ENCODE measurements around the gene LRRC8C. TPM values are rescaled to one million over a fixed set of nuclear protein-coding genes. Genes with fewer than 3 reads are reported as not detected.

LRRC8C gene
- total RNA-seq, 1 experiment from 2014 or later, result 3.5 TPM

DNA sequence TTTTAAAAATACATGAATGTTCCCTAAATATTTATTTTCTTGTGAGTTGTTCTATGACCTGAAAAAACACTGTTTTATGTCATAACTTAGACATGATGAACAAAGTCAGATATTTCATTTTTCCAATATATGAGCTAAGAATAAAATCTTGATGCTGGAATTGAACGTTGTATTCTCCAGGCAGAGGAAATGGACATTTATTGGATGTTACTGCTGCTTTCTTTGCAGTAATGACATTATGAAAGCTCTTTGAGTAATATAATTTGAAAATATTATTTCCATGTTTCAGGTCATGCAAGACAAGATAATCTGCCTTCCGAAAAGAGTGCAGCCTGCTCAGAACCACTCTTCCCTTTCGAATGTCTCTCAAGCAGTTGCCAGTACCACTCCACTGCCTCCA is 79.5 kb downstream of the LRRC8C start:
- no peaks in the 10 kb centered on the region for H3K4me1 Mint-ChIP-seq (ENCODE audit: low read depth, unreplicated experiment)
- no peaks in the 10 kb centered on the region for H3K27me3 Mint-ChIP-seq (ENCODE audit: unreplicated experiment)
- no peak for DNase-seq
- TF ChIP-seq, protein P1, sequence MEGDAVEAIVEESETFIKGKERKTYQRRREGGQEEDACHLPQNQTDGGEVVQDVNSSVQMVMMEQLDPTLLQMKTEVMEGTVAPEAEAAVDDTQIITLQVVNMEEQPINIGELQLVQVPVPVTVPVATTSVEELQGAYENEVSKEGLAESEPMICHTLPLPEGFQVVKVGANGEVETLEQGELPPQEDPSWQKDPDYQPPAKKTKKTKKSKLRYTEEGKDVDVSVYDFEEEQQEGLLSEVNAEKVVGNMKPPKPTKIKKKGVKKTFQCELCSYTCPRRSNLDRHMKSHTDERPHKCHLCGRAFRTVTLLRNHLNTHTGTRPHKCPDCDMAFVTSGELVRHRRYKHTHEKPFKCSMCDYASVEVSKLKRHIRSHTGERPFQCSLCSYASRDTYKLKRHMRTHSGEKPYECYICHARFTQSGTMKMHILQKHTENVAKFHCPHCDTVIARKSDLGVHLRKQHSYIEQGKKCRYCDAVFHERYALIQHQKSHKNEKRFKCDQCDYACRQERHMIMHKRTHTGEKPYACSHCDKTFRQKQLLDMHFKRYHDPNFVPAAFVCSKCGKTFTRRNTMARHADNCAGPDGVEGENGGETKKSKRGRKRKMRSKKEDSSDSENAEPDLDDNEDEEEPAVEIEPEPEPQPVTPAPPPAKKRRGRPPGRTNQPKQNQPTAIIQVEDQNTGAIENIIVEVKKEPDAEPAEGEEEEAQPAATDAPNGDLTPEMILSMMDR (IDR thresholded peaks at IDR 0.05; ENCODE audit: unreplicated experiment), result no peak
- no peak overlapping the region for H3K4me3 Mint-ChIP-seq (ENCODE audit: low read depth, unreplicated experiment)
- no peak overlapping the region for H3K27ac Mint-ChIP-seq (ENCODE audit: unreplicated experiment)
- CTCF ChIA-PET, result no interaction called here
- BruUV-seq (replicated peaks), result no TSS peak
- no peaks in the 10 kb centered on the region for H3K36me3 Mint-ChIP-seq (ENCODE audit: insufficient read depth, unreplicated experiment)
- intact Hi-C loops (cut with micrococcal nuclease; ENCODE audit: unreplicated experiment), result no loop called here
- H3K9me3 Mint-ChIP-seq (ENCODE audit: low read depth, unreplicated experiment), result no peaks in the 10 kb centered on the region

DNA sequence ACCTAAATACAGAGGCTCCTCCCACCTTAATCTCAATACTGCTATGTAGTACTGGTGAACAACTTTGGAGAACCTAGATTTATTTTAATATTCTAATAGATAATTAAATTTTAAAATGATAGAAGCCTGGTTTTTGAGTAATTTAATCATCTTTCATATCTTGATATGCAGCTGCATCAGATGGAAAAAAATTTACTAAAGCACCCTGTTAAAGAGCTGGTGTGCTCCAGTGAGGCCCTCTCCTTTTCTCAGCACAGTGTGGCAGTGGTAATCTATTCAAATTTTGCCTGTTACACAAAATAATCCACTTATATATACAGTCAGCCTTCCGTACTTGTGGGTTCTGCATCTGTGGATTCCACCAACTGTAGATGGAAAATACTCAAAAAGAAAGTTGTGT is 82.8 kb downstream of the LRRC8C start:
- no peak for DNase-seq
- H3K4me1 Mint-ChIP-seq (ENCODE audit: low read depth, unreplicated experiment), result no peaks in the 10 kb centered on the region
- H3K4me3 Mint-ChIP-seq (ENCODE audit: low read depth, unreplicated experiment), result no peak overlapping the region
- CTCF ChIA-PET, result no interaction called here
- H3K27me3 Mint-ChIP-seq (ENCODE audit: unreplicated experiment), result no peaks in the 10 kb centered on the region
- H3K9me3 Mint-ChIP-seq (ENCODE audit: low read depth, unreplicated experiment), result no peaks in the 10 kb centered on the region
- no peak overlapping the region for H3K27ac Mint-ChIP-seq (ENCODE audit: unreplicated experiment)
- no peaks in the 10 kb centered on the region for H3K36me3 Mint-ChIP-seq (ENCODE audit: insufficient read depth, unreplicated experiment)
- BruUV-seq (replicated peaks), result no TSS peak
- TF ChIP-seq, protein P1 (IDR thresholded peaks at IDR 0.05; ENCODE audit: unreplicated experiment), result no peak
- intact Hi-C loops (cut with micrococcal nuclease; ENCODE audit: unreplicated experiment), result no loop called here

DNA sequence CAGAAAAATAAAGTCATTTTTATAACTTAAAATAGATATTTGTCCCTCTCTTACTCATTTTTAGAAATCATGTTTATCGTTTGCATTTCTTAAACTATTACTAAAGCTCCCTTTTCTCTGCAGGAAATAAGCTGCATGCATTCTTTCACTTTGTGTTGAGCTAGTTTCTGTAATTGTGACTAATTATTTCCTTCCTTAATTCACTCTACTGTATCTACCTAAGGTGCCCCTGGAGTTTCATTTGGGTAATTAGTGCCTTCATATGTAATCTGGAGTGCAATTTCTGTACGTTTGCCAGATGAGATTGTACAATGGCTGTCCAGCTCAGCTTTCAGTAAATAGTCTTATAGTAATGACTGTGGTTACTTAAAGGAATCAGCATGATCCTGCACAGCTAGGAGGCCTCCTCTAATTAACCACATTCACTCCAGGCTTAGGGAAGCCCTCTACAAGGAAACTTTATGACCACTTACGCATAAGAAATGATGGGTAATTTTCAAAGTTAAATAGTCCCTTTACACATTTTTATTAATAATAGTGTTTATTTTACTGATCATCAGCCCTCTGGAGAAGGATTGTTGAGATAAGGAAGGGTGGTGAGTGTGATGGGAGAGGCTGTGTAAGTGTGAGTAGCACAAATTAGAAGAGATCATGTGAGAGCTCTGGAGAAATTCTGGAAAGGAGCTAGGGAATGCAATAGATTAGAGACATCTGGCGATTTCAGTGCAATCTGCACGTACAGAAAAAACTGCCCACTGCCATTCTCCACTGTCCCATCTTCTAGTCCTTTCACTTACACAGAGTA is 86.8 kb downstream of the LRRC8C start:
- no TSS peak for BruUV-seq (replicated peaks)
- no peaks in the 10 kb centered on the region for H3K4me1 Mint-ChIP-seq (ENCODE audit: low read depth, unreplicated experiment)
- intact Hi-C loops (cut with micrococcal nuclease; ENCODE audit: unreplicated experiment), result no loop called here
- H3K4me3 Mint-ChIP-seq (ENCODE audit: low read depth, unreplicated experiment), result no peak overlapping the region
- no peak for DNase-seq
- H3K9me3 Mint-ChIP-seq (ENCODE audit: low read depth, unreplicated experiment), result no peaks in the 10 kb centered on the region
- no peaks in the 10 kb centered on the region for H3K36me3 Mint-ChIP-seq (ENCODE audit: insufficient read depth, unreplicated experiment)
- no peaks in the 10 kb centered on the region for H3K27me3 Mint-ChIP-seq (ENCODE audit: unreplicated experiment)
- no peak overlapping the region for H3K27ac Mint-ChIP-seq (ENCODE audit: unreplicated experiment)
- CTCF ChIA-PET, result no interaction called here
- TF ChIP-seq, protein P1 (IDR thresholded peaks at IDR 0.05; ENCODE audit: unreplicated experiment), result no peak

DNA sequence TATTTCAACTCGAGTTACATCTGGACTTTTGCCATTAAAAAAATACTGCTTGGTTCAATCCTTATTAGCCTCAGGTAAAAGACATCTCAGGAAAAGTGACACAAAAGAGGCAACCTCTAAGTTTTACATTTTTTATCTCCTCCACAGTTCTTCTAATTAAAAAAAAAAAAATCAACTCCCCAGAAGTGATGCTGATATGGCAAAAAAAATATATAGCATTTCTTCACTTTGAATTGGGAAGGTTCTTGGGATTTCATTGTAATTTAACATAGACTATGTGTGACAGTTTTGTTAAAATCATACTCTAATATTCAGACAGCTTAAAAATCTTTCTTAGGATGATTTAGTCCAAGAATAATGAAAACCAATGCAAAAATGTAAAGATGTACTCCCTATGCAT is 87.9 kb downstream of the LRRC8C start:
- DNase-seq, result no peak
- peaks cover 8% of the 10 kb centered on the region for H3K27me3 Mint-ChIP-seq (ENCODE audit: unreplicated experiment)
- H3K27ac Mint-ChIP-seq (ENCODE audit: unreplicated experiment), result no peak overlapping the region
- no peaks in the 10 kb centered on the region for H3K9me3 Mint-ChIP-seq (ENCODE audit: low read depth, unreplicated experiment)
- TF ChIP-seq, protein P1 (IDR thresholded peaks at IDR 0.05; ENCODE audit: unreplicated experiment), result no peak
- no peaks in the 10 kb centered on the region for H3K36me3 Mint-ChIP-seq (ENCODE audit: insufficient read depth, unreplicated experiment)
- no peaks in the 10 kb centered on the region for H3K4me1 Mint-ChIP-seq (ENCODE audit: low read depth, unreplicated experiment)
- CTCF ChIA-PET, result no interaction called here
- intact Hi-C loops (cut with micrococcal nuclease; ENCODE audit: unreplicated experiment), result no loop called here
- H3K4me3 Mint-ChIP-seq (ENCODE audit: low read depth, unreplicated experiment), result no peak overlapping the region
- no TSS peak for BruUV-seq (replicated peaks)

Measured in Calu3 (cell line).